ENCODE measurements around the gene CTSS.
"Not testable (repeated sequence)": the region's sequence is repeated elsewhere in the genome, so short reads cannot be mapped to it uniquely, and the experiment has no call there.

CTSS gene

GRCh38 chr1:150753416-150753815 lies 12.2 kb downstream of the CTSS start:
- no peak for FAIRE-seq

GRCh38 chr1:150751443-150751842 lies 14.1 kb downstream of the CTSS start:
- FAIRE-seq: no peak
- no peak for TF ChIP-seq TAF1 (IDR thresholded peaks at IDR 0.05; ENCODE audit: low read depth, low read length)
- no peak for TF ChIP-seq POU2F2 (IDR thresholded peaks at IDR 0.05; ENCODE audit: low read depth, low read length)
- no peak for TF ChIP-seq POLR2AphosphoS5 (IDR thresholded peaks at IDR 0.05; ENCODE audit: low read depth, low read length)
- no peak for TF ChIP-seq PAX5 (IDR thresholded peaks at IDR 0.05; ENCODE audit: insufficient read depth, low read length, severe bottlenecking)
- no peak for TF ChIP-seq SPI1 (IDR thresholded peaks at IDR 0.05; ENCODE audit: low read depth, low read length)
- TF ChIP-seq POLR2A (IDR thresholded peaks at IDR 0.05; ENCODE audit: low read depth, low read length): no peak
- no peak for DNase-seq (ENCODE audit: insufficient read length, low spot score)

More at GRCh38 chr1:150753416-150753815, 12.2 kb downstream of the CTSS start:
- TF ChIP-seq POLR2A (IDR thresholded peaks at IDR 0.05; ENCODE audit: low read depth, low read length): no peak
- TF ChIP-seq POLR2AphosphoS5 (IDR thresholded peaks at IDR 0.05; ENCODE audit: low read depth, low read length): no peak
- TF ChIP-seq PAX5 (IDR thresholded peaks at IDR 0.05; ENCODE audit: insufficient read depth, low read length, severe bottlenecking): no peak
- no peak for TF ChIP-seq SPI1 (IDR thresholded peaks at IDR 0.05; ENCODE audit: low read depth, low read length)
- no peak for TF ChIP-seq TAF1 (IDR thresholded peaks at IDR 0.05; ENCODE audit: low read depth, low read length)
- TF ChIP-seq POU2F2 (IDR thresholded peaks at IDR 0.05; ENCODE audit: low read depth, low read length): no peak
- DNase-seq (ENCODE audit: insufficient read length, low spot score): no peak

GRCh38 chr1:150749720-150750311 lies 15.8 kb downstream of the CTSS start:
- FAIRE-seq (no peak), DNase-seq (ENCODE audit: insufficient read length, low spot score) (no peak)
- TF ChIP-seq TAF1 (IDR thresholded peaks at IDR 0.05; ENCODE audit: low read depth, low read length) (no peak), POLR2AphosphoS5 (IDR thresholded peaks at IDR 0.05; ENCODE audit: low read depth, low read length) (no peak), POLR2A (IDR thresholded peaks at IDR 0.05; ENCODE audit: low read depth, low read length) (no peak), SPI1 (IDR thresholded peaks at IDR 0.05; ENCODE audit: low read depth, low read length) (no peak), POU2F2 (IDR thresholded peaks at IDR 0.05; ENCODE audit: low read depth, low read length) (no peak), PAX5 (IDR thresholded peaks at IDR 0.05; ENCODE audit: insufficient read depth, low read length, severe bottlenecking) (no peak)

- no peak for TF ChIP-seq SPI1 (IDR thresholded peaks at IDR 0.05; ENCODE audit: low read depth, low read length)
- FAIRE-seq: peak; percentile 48
- no peak for DNase-seq (ENCODE audit: insufficient read length, low spot score)
These were observed 16.5 kb downstream of the CTSS start for GRCh38 chr1:150748878-150749719.

GRCh38 chr1:150730130-150730721 lies 35.4 kb downstream of the CTSS start:
- TF ChIP-seq POLR2A (IDR thresholded peaks at IDR 0.05; ENCODE audit: low read depth, low read length): no peak
- no peak for TF ChIP-seq SPI1 (IDR thresholded peaks at IDR 0.05; ENCODE audit: low read depth, low read length)
- FAIRE-seq: no peak
- DNase-seq (ENCODE audit: insufficient read length, low spot score): no peak

GRCh38 chr1:150724336-150724735 lies 41.2 kb downstream of the CTSS start:
- no peak for FAIRE-seq
- TF ChIP-seq TAF1 (IDR thresholded peaks at IDR 0.05; ENCODE audit: low read depth, low read length) (no peak), SPI1 (IDR thresholded peaks at IDR 0.05; ENCODE audit: low read depth, low read length) (no peak), POLR2AphosphoS5 (IDR thresholded peaks at IDR 0.05; ENCODE audit: low read depth, low read length) (no peak), POU2F2 (IDR thresholded peaks at IDR 0.05; ENCODE audit: low read depth, low read length) (no peak), POLR2A (IDR thresholded peaks at IDR 0.05; ENCODE audit: low read depth, low read length) (no peak), PAX5 (IDR thresholded peaks at IDR 0.05; ENCODE audit: insufficient read depth, low read length, severe bottlenecking) (no peak)

GRCh38 chr1:150720703-150721102 lies 44.9 kb downstream of the CTSS start, which contains the start of gene HORMAD1:
HORMAD1 (minus strand) TSS chr1:150720895; CDS start chr1:150719505, 1,390 bp downstream.
- DNase-seq (ENCODE audit: insufficient read length, low spot score) (no peak), FAIRE-seq (no peak)
- TF ChIP-seq POLR2AphosphoS5 (IDR thresholded peaks at IDR 0.05; ENCODE audit: low read depth, low read length) (no peak), PAX5 (IDR thresholded peaks at IDR 0.05; ENCODE audit: insufficient read depth, low read length, severe bottlenecking) (no peak), SPI1 (IDR thresholded peaks at IDR 0.05; ENCODE audit: low read depth, low read length) (no peak)

More at GRCh38 chr1:150724336-150724735, 41.2 kb downstream of the CTSS start:
- DNase-seq (ENCODE audit: insufficient read length, low spot score): no peak

GRCh38 chr1:150720098-150720497 lies 45.5 kb downstream of the CTSS start:
- FAIRE-seq: no peak
- TF ChIP-seq TAF1 (IDR thresholded peaks at IDR 0.05; ENCODE audit: low read depth, low read length) (no peak), PAX5 (IDR thresholded peaks at IDR 0.05; ENCODE audit: insufficient read depth, low read length, severe bottlenecking) (no peak), POLR2A (IDR thresholded peaks at IDR 0.05; ENCODE audit: low read depth, low read length) (no peak), SPI1 (IDR thresholded peaks at IDR 0.05; ENCODE audit: low read depth, low read length) (no peak), POLR2AphosphoS5 (IDR thresholded peaks at IDR 0.05; ENCODE audit: low read depth, low read length) (no peak), POU2F2 (IDR thresholded peaks at IDR 0.05; ENCODE audit: low read depth, low read length) (no peak)
- DNase-seq (ENCODE audit: insufficient read length, low spot score): no peak

- no peak for TF ChIP-seq POU2F2 (IDR thresholded peaks at IDR 0.05; ENCODE audit: low read depth, low read length)
- FAIRE-seq (no peak), DNase-seq (ENCODE audit: insufficient read length, low spot score) (no peak)
These were observed 47.2 kb downstream of the CTSS start for GRCh38 chr1:150718225-150718891.

- not testable (repeated sequence) for DNase-seq (ENCODE audit: insufficient read length, low spot score); FAIRE-seq
These were observed 56.5 kb downstream of the CTSS start for GRCh38 chr1:150709031-150709430.
